Endothelial cell of hepatic sinusoid (primary cell): Measurements from ENCODE around the gene TRIM62.
"Not testable (repeated sequence)": the region's sequence is repeated elsewhere in the genome, so short reads cannot be mapped to it uniquely, and the experiment has no call there.

Source experiments
- in situ Hi-C: cut with HindIII; loops from 2 replicates; pipeline ENCODE4 v1.10.0; 2017; ENCODE audit warnings: low sequenced_read_pairs

Gene TRIM62

DNA sequence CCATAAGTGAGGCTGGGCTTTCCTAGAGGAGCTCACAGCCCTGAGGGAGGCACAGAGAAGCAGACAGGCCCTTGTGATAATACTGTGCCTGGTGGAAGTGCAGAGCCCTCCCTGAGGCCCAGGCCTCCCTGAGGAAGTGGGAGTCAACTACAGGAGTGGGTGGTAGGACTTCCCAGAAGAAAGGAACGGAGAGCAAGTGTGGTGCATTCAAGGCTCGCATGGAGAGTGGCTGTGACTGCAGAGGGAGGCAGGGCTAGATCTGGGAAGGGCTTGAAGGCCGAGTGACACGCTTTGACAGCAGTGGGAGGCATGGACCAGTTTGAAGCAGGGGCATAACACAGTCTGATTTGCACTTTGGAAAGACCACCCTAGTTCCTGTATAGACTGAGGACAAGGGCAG is 63.6 kb downstream of the TRIM62 start:
- in situ Hi-C loops, result no loop called here

DNA sequence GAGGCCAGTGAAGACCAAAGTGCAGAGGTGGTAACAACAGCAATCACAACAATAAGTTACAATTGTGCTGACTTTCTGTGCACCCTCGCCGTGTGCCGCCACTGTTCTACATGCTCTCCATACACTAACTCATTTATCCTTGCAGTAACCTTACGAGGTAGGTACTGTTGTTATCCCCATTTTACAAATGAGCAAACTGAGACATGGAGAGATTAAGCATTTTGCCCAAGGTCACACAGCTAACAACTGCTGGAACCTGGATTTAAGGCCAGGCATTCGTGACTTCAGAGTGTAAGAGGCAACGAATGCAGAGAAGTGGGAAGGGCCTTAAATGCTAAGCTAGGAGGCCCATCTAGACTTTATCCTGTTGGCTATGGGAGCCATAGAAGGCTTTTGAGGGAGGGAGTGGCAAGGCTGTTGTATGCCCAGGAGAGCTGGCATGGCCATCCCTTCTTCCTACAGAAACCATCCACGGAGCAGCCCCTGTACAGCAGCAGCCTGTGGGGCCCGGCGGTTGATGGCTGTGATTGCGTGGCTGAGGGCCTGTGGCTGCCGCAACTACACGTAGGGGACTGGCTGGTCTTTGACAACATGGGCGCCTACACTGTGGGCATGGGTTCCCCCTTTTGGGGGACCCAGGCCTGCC is 64.3 kb downstream of the TRIM62 start:
- in situ Hi-C loops, result no loop called here

DNA sequence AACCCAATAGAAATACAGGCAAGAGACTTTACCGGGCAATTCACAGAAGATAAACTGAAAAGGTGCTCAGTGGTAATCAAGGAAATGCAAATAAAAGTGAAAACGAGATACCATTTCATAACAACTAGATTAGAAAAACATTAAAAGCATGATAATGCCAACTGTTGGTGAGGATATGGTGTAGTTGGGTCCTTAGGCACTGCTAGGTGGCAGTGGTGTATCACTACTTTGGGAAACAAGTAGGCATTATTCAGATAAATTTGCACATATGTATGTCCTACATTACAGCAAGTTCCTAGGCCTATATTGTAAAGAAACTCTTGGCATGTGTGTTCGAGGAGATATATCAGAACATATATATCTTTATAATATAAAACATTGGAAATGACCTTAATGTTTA is 69.9 kb downstream of the TRIM62 start:
- in situ Hi-C loops, result no loop called here

DNA sequence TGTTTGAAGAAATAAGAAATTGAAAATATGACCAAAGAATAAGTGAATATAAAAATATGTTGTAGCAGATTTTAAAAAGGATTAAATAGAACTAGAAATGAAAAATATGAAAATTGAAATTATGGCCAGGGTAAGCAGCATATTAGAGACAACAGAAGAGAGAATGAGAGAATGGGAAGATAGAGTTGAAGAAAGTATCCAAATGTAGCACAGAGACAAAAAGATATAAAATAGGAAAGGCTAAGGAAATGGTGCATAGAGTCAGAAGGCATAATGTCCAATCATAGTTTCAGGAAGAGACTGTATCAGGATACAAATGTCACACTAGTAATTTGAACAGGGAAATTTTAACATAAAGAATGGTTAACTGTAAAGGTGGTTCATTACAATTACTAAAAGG is 71.4 kb downstream of the TRIM62 start:
- in situ Hi-C loops, result no loop called here

DNA sequence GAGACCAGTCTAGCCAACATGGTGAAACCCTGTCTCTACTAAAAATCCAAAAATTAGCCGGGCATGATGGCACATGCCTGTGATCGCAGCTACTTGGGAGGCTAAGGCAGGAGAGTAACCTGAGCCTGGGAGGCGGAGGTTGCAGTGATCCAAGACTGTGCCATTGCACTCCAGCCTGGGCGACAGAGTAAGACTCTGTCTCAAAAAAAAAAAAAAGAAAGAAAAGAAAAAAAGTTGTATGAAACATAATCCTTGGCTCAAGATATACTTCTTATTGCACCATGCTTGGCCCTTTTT is 81.8 kb downstream of the TRIM62 start:
- in situ Hi-C loops, result not testable (repeated sequence)

- in situ Hi-C loops, result loop anchor here (5.0 kb wide), 1 partner anchor 78 kb away; no protein-coding TSS in a partner anchor
Observed at GRCh38 chr1:33099290-33100118, 82.3 kb downstream of the TRIM62 start.

DNA sequence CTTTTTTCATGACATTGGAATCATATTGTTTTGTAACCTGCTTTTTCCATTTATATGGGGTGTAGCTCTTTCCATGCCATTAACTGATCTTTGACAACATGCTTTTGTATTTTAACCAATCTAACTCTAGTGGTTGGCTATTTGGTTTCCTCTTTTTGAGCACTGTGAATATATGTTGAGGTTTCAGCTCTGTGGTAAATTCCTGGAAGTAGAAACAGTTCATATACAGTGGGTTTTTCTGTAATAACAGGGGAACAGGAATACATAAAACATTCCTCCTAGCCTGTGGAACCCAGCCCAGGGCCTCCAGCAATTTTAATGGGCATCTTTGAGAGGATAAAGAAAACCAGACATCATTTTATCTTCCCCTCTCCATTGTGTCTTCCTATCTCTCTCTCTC is 83.5 kb downstream of the TRIM62 start:
- in situ Hi-C loops, result loop anchor here (5.0 kb wide), 1 partner anchor 79 kb away; no protein-coding TSS in a partner anchor

- in situ Hi-C loops, result loop anchor here (5.0 kb wide), 1 partner anchor 80 kb away; no protein-coding TSS in a partner anchor
Observed at GRCh38 chr1:33097762-33098161, 84.1 kb downstream of the TRIM62 start.

- in situ Hi-C loops, result loop anchor here (5.0 kb wide), 1 partner anchor 80 kb away; no protein-coding TSS in a partner anchor
Observed at GRCh38 chr1:33097137-33097611, 84.7 kb downstream of the TRIM62 start.

DNA sequence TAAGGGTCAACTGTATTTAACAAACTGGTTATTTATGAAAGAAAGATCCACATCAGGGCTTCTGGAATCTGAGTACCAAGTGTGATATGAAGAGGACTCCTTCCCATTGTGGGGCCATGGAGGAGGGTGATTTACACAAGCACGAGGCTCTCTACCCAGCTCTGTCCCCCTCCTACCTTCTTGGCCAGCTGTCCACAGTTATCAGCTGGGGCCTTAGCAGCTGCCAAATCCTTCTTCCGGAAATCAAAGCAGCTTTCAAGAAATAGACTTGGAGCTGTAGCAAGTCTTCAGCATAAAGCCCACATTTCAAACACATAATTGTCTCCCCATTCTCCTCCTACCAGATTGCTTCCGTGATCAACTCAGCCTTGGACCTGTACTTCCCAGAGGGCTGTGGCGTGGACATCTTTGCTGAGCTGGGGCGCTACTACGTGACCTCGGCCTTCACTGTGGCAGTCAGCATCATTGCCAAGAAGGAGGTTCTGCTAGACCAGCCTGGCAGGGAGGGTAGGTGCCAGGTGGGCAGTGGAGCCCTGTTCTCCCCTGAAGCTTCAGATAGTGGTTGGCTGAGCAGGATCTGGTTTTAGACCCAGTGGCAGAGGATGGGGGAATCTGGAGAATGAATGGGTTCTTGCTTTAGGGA is 85.4 kb downstream of the TRIM62 start:
- in situ Hi-C loops, result loop anchor here (5.0 kb wide), 1 partner anchor 81 kb away; no protein-coding TSS in a partner anchor
